ENCODE measurements around the gene TBC1D14. TPM values are rescaled to one million over a fixed set of nuclear protein-coding genes. Genes with fewer than 3 reads are reported as not detected.

The TBC1D14 gene
- total and polyA plus RNA-seq, 10 of the 15 experiments (the other 5 are each of a cell fraction or from before 2014, with no cell fraction given) = 0.87 to 39.3 (median 30.1) TPM

DNA sequence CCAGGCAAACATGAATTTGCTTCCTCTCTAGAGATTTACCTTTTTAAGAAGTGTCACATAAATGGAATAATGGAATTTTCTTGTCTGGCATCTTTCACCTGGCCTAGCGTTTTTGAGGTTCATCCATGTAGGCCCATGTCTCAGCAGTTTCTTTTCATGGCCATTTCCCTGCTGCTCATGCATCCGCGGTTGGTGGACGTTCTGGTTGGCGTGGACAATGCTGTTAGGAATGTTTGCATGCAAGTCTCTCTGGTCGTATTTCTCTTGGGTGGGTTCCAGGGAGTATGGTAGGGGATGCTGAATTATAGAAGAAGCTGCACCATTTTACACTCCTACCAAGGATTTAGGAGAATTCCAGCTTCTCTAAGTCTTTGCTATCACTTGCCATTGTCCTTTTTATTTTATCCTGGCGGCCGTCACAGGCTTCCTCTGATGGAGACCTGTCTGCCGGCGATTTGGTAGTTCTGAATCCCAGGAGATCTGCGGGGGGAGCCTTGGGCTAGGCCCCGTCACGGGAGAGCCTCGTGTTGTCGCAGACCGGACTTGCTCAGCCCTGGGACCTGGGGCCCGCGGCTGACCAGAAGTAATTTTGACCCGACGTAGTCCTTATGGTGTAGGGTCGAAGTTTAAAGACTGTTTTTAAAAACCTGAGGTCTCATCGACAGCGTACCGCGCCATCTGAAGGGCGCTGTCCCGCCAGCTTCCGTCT is 76.6 kb downstream of the TBC1D14 start (continued):
- TF ChIP-seq, protein P1, sequence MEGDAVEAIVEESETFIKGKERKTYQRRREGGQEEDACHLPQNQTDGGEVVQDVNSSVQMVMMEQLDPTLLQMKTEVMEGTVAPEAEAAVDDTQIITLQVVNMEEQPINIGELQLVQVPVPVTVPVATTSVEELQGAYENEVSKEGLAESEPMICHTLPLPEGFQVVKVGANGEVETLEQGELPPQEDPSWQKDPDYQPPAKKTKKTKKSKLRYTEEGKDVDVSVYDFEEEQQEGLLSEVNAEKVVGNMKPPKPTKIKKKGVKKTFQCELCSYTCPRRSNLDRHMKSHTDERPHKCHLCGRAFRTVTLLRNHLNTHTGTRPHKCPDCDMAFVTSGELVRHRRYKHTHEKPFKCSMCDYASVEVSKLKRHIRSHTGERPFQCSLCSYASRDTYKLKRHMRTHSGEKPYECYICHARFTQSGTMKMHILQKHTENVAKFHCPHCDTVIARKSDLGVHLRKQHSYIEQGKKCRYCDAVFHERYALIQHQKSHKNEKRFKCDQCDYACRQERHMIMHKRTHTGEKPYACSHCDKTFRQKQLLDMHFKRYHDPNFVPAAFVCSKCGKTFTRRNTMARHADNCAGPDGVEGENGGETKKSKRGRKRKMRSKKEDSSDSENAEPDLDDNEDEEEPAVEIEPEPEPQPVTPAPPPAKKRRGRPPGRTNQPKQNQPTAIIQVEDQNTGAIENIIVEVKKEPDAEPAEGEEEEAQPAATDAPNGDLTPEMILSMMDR (IDR thresholded peaks at IDR 0.05 in 2 of 3, conservative IDR thresholded peaks at IDR 0.05 in 1 of 3; ENCODE audit: control insufficient read depth in 2 of 3, extremely low read depth in 1 of 3, insufficient read depth in 1 of 3, low read depth in 3 of 3, low read length in 3 of 3) = peak in 1 of 3 experiments; percentile 5; a peak in 1 of 6 replicates
- TF ChIP-seq GATAD2B (conservative IDR thresholded peaks at IDR 0.05; ENCODE audit: low read depth) = 0 out of 2 replicates have a peak, but pooled peaks have one; percentile 32
- TF ChIP-seq, protein P2, sequence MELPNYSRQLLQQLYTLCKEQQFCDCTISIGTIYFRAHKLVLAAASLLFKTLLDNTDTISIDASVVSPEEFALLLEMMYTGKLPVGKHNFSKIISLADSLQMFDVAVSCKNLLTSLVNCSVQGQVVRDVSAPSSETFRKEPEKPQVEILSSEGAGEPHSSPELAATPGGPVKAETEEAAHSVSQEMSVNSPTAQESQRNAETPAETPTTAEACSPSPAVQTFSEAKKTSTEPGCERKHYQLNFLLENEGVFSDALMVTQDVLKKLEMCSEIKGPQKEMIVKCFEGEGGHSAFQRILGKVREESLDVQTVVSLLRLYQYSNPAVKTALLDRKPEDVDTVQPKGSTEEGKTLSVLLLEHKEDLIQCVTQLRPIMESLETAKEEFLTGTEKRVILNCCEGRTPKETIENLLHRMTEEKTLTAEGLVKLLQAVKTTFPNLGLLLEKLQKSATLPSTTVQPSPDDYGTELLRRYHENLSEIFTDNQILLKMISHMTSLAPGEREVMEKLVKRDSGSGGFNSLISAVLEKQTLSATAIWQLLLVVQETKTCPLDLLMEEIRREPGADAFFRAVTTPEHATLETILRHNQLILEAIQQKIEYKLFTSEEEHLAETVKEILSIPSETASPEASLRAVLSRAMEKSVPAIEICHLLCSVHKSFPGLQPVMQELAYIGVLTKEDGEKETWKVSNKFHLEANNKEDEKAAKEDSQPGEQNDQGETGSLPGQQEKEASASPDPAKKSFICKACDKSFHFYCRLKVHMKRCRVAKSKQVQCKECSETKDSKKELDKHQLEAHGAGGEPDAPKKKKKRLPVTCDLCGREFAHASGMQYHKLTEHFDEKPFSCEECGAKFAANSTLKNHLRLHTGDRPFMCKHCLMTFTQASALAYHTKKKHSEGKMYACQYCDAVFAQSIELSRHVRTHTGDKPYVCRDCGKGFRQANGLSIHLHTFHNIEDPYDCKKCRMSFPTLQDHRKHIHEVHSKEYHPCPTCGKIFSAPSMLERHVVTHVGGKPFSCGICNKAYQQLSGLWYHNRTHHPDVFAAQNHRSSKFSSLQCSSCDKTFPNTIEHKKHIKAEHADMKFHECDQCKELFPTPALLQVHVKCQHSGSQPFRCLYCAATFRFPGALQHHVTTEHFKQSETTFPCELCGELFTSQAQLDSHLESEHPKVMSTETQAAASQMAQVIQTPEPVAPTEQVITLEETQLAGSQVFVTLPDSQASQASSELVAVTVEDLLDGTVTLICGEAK (IDR thresholded peaks at IDR 0.05; ENCODE audit: borderline replicate concordance) = peak; percentile 14; the same call in 1 of the 2 replicates
- TF ChIP-seq, protein P3, sequence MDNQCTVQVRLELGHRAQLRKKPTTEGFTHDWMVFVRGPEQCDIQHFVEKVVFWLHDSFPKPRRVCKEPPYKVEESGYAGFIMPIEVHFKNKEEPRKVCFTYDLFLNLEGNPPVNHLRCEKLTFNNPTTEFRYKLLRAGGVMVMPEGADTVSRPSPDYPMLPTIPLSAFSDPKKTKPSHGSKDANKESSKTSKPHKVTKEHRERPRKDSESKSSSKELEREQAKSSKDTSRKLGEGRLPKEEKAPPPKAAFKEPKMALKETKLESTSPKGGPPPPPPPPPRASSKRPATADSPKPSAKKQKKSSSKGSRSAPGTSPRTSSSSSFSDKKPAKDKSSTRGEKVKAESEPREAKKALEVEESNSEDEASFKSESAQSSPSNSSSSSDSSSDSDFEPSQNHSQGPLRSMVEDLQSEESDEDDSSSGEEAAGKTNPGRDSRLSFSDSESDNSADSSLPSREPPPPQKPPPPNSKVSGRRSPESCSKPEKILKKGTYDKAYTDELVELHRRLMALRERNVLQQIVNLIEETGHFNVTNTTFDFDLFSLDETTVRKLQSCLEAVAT (IDR thresholded peaks at IDR 0.05) = peak; percentile 14; the same call in 1 of the 2 replicates
- TF ChIP-seq EZH2 (IDR thresholded peaks at IDR 0.05; ENCODE audit: borderline replicate concordance, control insufficient read depth, low read depth, low read length) = no peak
- no peak for TF ChIP-seq ZNF274 (IDR thresholded peaks at IDR 0.05; ENCODE audit: insufficient read depth, insufficient read length)
- no peak for TF ChIP-seq WRNIP1 (IDR thresholded peaks at IDR 0.05; ENCODE audit: borderline replicate concordance, low read depth, low read length)
- TF ChIP-seq BHLHE40 (IDR thresholded peaks at IDR 0.05; ENCODE audit: borderline replicate concordance in 1 of 2, low read depth in 2 of 2, low read length in 1 of 2) = peak; percentile 55 to 63; a peak in 2 of 4 replicates
